ENCODE data around the gene GALNT1.

GRCh38 chr18:35739778-35740177 is 158.2 kb downstream of the GALNT1 start:
- no peak for TF ChIP-seq CTCF (conservative IDR thresholded peaks at IDR 0.05; ENCODE audit: low read depth, low read length)
- no peak for TF ChIP-seq EZH2 (IDR thresholded peaks at IDR 0.05; ENCODE audit: borderline replicate concordance, low read depth, low read length, poor library complexity, severe bottlenecking)
